HG03432 (cell line): ENCODE data around the gene THOP1.

Experiments used
- ATAC-seq: cut with Tn5 transposase; IDR thresholded peaks from one replicate; pipeline ENCODE4 v1.9.1; 2021; ENCODE audit warnings: mild to moderate bottlenecking, moderate library complexity; ENCODE audit not compliant: unreplicated experiment

Gene THOP1

DNA sequence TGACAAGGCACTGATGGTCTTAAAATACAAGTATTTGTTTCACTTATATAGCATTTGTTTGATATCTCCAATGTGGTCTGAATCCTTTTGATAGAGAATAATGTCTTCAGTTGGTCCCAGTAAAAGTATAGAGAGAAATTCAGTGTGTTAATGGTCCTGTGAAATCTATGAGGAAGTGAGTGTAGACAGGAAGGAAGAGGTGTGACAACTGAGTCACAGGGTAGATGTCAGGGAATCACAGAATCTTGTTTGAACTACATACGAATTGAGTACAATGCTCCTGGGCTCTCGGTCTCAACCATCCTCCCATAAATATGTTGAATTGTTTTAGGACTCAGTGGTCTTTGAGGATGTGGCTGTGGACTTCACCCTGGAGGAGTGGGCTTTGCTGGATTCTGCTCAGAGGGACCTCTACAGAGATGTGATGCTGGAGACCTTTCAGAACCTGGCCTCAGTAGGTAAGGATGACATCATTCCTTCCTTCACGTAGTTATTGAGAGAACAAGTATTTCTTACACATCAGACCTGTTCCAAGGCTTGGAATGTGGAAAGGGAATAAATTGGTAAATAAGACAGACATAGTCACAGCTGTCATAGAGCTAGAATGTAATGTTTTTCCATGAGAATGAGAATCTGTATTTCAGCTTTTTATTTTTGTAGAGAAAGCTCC is 65.1 kb downstream of the THOP1 start:
- no peak for ATAC-seq

DNA sequence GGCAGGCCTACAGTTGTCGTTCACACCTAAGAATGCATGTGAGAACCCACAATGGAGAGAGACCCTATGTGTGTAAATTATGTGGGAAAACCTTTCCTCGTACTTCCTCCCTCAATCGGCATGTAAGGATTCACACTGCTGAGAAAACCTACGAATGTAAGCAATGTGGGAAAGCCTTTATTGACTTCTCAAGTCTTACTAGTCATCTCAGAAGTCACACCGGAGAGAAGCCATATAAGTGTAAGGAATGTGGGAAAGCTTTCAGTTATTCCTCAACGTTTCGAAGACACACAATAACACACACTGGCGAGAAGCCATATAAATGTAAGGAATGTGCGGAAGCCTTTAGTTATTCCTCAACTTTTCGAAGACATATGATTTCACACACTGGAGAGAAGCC is 67.3 kb downstream of the THOP1 start:
- no peak for ATAC-seq

DNA sequence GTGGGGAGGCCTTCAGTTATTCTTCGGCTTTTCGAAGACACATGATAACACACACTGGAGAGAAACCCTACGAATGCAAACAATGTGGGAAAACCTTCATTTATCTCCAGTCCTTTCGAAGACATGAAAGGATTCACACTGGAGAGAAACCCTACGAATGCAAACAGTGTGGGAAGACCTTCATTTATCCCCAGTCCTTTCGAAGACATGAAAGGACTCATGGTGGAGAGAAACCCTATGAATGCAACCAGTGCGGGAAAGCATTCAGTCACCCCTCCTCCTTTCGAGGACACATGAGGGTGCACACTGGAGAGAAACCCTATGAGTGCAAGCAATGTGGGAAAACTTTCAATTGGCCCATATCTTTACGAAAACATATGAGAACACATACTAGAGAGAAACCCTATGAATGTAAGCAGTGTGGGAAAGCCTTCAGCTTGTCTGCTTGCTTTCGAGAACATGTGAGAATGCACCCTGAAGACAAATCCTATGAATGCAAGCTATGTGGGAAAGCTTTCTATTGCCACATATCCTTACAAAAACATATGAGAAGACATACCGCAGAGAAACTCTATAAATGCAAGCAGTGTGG is 67.8 kb downstream of the THOP1 start:
- ATAC-seq, result no peak

DNA sequence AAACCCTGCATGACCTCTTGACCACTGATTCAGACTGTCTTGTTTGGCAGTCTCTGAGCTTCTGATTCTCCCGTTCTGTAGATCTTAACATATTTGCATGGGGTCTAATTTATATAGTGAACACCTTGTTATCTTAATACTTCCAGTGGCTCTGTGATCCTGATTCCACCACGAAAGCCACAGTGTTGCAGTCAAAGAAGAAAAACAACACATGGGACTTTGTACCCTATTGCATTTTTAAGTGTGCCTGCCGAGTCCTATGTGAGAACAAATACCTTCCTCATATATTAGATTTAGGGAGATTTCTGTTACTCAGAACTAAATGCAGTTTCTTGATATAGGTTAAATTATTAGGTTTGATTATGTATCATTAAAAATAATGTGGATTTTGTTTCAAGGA is 69.5 kb downstream of the THOP1 start:
- no peak for ATAC-seq

DNA sequence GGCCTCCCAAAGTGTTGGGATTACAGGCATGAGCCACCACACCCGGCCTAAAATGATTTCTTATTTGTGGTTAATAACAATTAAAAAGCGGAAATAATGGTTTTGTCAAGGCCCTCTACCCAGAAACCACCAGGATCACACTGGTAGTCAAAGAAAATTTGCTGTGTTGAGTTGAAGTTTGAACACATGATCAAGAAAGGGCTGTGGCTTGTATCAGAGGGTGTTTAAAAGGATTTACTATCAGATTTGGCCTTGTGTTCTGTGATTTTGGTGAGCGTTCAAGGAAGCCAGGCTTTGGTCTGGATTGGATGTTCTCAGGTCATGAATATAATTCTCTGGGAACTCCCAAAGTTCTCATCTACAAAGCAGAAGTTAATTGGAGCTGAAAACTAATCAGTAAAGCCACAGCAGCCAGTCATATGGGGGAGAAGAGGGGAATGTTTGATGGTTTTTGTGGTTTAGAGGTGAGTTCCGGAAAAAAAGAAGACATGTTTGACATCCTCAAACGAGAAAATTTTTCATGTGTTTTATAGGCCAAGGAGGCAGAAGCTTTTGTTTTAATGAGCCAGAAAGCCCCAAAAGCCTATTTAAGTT is 71.3 kb downstream of the THOP1 start:
- ATAC-seq, result no peak

DNA sequence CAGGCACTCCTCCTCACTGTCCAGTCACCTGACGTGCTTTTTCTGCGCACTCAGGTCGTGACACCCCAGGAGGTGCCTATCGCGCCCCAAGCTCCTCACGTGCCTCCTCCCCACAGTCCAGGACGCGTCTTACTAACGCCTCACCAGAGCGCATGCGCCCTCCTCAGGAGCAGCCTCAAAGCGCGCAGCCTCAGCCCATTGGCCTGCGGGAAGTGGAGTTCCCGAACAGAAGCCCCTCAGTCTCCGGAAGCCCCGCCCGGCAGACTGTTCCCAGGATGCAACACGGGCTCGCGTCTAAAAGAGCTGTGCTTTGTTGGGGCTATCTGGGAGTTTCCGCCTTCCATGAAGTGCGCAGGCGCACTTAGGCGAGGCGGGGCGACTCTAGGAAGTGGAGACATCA is 73.6 kb downstream of the THOP1 start:
- no peak for ATAC-seq

DNA sequence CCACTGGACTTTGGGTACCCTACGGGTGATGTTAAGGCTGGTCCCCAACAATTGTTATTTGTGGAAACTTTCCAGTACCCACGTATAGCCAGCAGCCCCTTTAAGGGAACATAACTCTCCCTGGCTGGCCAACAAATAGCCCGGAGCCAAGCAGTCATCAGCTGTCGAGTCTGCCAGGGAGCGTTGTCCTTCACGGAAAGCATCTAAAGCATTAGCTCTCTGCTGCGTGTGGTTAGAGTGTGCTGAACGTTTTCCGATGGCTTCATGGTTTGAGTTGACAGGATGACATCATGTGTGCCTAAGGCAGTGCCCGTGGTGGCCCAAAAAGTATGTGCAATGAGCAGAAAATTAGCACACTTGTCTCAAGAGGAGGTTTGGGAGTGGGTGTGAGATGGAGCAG is 78.5 kb downstream of the THOP1 start:
- no peak for ATAC-seq
